GM18868 (cell line): ENCODE data around the gene PMFBP1.

Source experiments
- ATAC-seq: cut with Tn5 transposase; IDR thresholded peaks from one replicate; pipeline ENCODE4 v1.9.1; 2021; ENCODE audit warnings: mild to moderate bottlenecking, moderate library complexity; ENCODE audit not compliant: unreplicated experiment

The PMFBP1 gene

DNA sequence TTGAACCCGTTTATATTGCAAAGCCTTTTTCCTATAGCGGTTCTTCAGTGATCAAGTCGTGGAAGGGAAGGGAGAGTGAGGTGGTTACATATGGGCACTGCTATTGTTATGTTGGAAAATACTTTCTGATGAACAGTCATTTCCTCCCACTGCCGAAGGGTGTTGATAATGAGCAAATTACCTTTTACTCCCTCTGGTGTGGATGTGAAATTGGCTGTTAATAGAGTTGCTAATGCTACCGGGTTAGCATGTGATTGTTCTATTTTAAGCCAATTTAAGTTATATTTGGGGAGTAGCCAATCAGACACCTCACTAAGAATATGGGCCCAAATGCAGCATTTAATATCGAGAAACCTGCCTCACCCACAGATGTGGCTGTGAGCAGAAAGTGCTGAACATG is 15.6 kb upstream of the PMFBP1 start:
- no peak for ATAC-seq

DNA sequence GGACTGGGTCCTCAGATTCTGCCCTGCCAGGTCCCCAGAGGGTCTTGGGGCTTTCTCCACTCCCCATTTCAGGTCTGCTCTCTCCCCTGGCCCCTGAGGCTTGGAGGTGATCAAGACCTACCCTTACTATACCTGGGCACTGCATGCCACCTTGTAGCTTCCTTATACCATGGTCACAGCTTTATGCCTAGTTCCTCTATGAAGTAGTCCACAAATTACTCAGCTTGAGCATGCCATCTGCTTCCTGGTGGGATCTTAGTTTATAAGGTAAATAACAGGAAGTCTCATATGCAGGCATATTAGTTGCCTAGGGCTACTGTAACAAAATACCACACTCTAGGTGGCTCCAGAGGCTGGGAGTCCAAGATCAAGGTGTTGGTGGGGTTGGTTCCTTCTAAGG is 11.0 kb upstream of the PMFBP1 start:
- no peak for ATAC-seq

DNA sequence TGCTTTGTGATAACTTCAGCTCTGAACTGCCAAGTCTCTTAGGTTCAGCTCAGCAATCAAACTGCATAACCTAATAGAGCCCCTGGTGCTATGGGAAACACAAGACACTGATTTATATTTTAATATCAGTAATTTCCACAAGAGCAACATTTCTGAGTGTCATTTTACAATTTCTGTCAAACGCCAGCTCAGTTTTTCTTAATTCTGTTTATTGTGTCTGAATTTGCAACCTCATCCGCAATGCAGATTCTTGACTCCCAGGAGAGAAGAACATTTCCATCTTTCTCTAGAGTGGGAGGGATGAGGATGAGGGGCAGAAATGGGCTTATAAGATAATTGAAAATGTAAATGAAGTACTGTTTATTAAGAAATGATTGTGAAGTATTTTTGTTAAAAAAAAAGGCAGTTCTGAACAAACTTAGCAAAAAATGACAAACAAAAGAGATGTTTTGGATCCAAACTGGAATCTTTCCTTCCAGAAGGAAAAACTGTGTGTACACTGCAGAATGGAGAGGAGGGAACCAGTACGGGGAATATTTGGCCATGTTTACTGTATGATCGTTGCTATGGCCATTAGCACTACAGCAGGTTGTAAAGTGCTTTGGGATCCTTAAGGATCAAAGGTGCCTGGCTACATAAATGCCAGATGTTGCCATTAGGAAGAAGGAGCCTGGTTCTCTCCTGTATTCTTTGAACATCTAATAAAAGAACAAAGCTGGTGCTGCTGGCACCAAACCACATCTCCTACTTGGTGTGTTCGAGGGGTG is 7.4 kb upstream of the PMFBP1 start:
- no peak for ATAC-seq

DNA sequence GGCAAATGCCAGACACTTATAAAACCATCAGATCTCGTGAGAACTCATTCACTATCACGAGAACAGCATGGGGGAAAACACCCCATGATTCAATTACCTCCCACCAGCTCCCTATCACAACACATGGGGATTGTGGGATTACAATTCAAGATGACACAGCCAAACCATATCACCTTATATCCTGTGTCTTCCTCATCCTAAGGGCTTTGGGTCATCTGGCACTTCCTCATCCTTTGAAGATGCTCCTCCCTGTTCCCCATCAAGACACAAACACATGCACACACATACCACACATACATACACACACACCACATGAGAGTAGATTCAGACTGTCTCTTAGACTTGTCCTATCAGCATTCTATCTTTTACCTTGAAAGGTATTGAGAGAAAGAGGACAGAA is 2.8 kb upstream of the PMFBP1 start:
- no peak for ATAC-seq

DNA sequence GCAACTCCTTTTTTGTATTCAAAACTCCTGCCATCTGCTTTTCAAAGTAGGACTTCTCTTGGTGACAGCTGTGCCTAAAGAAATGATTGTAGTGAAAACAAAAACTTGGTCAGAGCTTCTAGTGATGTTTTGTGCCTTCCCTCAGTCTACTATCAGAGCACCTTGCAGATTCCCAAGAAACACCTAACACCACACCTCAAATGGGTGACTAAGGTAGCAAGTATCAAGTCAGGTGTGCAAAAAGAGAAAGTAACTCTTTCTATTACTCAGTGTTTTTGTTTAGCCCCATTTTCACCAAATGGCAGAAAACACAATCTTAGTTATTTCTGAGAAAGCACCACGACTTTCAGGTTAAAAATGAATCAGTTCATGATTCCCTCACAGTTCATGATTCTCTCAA is 2.0 kb upstream of the PMFBP1 start:
- ATAC-seq: no peak

DNA sequence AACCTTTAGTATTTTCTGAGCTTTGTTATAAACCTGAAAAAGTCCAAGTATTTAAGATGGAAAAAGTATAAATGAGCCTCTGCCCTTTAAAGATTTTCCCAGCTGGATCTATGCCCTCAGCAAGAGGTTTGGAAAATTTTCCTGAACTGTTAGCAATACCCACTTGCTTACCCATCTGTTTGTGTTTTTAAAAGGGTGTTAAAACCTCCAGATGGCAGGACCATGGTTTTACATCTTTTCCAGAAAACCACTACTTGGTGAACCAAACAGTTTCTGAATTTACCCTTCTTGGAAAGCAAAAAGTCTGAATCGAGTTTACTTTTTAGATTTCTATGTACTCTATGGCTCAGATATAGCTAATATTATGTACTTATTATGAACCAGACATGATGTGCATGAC is 719 bp downstream of the PMFBP1 start:
- no peak for ATAC-seq

DNA sequence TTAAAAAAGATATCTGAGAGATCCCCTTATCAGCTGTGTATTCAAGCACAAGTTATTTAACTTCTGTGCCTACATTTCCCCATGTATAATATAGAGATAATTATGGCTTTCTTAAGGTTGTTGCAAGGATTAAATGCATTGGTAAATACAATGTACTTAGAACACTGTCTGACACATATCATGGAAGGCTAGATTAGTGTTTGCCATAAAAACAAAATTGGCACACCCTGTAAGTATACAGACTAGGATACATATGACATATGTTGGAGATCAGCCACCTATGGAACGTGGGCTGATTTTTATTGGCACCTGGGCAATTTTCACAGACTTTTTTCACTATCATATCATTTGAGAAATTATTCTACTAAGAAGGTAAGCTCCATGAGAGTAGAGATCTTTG is 2.2 kb downstream of the PMFBP1 start:
- ATAC-seq: no peak

DNA sequence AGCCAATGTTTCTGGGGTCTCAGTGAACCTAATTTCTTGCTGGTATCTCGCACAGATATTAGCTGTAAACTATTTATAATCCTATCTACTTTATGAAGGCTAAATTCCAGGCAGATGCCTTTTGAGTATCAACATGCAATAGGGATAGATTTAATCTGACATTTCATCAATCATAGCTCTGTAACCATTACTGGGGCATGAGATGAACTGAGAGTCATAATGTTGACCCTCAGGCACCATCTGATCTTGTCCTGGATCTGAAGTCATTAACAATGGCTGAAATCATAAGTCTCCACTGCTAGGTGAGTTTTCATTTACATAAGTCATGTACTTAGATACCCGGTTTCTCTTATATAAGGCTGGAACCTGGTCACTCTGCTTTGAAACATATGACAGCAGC is 3.6 kb downstream of the PMFBP1 start:
- ATAC-seq: no peak

DNA sequence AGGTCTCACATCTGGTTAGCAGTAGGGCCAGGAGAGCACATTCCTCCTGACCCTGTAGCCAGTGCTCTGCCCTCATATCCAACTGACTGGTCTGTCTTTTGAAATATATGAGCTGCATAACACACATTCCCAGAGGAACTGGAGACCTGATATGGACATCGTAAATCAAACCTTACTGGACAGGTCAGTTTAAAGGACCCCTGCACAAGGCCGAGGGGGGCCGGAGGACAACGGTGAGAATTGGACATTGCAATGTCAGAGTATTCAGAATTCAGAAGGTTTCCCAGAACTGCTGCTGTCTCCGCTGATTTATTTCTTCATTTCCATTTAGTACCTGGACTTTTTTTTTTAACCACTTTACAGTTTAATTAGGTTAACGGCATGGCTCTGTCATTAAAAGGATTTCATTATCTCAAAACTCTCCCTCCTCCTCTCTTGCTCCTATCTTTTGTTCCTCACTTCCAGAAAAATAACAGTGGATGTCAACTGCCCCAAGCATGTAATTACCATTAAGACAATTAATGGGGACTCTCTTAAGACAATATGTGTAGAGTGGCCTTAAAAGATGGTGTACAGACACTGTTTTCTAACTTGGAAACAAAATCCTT is 4.9 kb downstream of the PMFBP1 start:
- no peak for ATAC-seq

DNA sequence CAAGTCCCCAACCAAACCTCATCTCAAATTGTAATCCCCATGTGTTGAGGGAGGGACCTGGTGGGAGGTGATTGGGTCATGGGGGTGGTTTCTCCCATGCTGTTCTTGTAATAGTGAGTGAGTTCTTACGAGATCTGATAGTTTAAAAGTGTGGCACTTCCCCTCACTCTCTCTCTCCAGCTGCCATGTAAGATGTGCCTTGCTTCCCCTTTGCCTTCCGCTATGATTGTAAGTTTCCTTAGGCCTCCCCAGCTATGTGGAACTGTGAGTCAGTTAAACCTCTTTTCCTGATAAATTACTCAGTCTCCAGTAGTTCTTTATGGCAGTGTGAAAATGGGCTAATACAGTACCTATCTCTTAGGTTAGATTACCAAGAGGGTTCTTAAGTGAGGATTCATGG is 5.8 kb downstream of the PMFBP1 start:
- ATAC-seq: no peak

DNA sequence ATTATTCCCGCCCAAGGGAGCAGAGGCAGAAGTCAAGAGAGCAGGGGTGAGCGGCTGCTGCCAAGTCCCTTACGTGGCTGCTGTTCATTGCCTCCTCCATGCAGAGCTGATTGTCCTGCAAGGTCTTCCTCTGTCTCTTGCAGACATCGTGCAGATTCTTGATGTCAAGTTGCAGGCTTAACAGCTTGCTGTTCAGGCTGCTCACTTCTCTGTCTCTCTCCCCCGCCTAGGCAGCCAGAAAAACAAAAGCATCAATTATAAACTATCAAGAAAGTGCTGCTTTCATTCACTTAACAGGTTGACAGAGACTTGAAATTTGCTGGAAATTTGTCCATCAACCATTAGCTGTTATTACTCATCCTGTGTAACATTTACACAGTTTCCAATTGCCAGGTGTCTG is 7.3 kb downstream of the PMFBP1 start:
- ATAC-seq: no peak

DNA sequence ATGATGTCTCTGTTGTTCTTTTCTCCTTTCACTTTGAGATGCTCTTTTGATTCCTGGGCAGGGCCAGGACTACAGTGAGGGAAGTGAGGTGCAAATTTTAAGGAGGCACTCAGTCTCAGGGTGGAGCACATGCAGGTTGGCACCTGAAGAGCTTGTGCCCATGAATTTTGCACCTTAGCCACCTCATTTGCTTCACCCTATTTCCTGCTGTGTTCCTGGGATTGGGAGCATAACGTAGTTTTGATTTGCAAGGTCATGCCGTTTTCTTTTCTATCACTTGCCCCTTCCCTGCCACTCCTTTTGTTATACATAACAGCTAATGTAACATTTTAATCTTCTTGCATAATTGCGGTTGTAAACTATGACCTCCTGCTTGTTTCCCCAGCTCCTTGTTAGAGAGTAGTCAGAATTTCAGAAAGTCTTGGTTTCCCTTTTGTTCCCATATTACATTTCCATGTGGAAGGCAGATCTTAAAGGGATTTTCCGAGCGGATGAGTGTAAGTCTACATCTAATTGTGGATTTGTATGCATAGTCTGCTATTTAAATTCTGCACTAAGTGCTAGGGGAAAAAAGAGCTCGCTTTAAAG is 9.8 kb downstream of the PMFBP1 start:
- ATAC-seq: no peak

DNA sequence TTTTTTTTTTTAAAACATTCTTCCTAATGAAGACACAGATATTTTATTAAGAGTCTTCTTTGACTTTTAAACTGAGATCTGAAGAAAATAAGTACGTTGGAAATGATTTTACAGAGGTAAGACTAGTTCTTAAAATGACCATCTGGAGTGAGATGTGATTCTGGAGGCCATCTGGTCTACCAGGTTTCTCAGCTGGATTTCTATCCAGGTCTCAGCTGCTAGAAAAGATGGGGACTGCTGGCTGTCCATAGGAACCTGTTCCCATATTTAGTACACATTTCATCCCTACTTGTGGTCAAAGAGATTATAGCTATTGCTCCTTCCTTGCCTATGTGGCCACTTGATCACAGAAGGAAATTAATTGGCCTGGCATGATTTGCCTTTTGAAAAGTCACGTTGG is 12.2 kb downstream of the PMFBP1 start:
- no peak for ATAC-seq

DNA sequence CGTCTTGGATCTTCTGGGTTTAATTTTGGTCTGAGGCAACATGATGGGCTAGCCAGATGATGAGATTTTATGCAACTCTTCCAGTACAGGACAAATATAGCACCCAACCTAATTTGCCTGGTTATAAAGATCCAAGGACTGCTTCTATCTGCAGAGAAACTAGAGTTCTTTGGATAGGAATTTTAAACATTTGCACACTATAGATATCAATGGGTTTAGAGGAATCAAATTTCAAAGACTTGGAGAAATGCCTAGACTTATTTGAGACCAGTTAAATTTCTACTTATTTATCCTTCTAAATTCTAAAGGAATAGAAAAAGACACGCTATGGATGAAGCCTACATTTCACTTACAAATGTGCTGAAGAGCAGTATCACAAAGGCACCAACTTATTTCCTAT is 12.6 kb downstream of the PMFBP1 start:
- no peak for ATAC-seq

DNA sequence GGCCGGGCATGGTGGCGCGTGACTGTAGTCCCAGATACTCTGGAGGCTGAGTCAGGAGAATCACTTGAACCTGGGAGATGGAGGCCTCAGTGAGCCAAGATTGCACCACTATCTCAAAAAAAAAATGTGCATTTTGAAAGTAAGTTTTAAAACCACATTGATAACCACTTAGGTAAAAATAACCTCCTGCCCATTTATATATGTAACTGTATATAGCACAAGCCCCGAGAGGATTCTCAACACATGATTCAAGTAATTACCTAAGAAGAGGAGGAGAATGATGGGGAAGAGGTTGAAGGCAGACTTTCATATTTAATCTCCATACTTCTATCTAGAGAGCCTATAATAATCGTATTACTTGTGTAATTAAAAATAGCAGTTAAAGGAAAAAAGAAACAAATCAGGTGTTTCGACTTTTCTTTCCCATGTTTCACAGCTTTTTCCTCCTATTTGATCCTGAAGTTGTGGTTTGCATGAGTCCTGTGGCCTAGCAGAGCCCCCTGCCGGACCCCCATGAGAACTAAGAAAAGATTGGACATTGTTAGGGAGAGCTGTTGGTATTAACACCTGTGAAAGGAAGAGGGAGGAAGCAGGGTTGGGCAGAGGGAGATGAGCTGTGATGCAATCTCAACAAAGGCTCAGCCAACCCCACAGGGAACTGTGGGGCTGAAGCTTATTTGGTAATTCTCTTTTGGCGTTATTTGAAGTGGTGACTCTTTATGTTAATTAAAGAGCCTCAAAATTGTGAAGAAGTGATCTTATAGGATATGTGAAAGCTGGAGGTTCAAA is 22.1 kb downstream of the PMFBP1 start:
- no peak for ATAC-seq

DNA sequence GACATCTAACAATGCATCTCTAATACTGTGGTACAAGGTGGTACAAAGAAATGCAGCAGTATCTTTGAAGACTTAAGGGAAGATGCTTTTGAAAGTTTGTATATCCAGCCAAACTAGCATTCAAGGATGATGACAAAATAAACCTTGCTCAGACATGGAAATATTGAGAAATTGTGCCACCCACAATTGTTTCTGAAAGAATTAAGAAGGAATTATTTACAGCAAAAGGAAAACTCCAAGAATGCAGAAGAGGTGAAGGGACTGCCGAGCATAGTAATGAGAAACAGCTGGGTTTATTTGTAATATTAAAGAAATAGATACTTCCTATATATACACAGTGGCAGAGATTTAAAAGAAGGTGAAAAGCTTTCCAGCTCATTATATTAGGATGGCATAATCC is 29.5 kb downstream of the PMFBP1 start:
- no peak for ATAC-seq

DNA sequence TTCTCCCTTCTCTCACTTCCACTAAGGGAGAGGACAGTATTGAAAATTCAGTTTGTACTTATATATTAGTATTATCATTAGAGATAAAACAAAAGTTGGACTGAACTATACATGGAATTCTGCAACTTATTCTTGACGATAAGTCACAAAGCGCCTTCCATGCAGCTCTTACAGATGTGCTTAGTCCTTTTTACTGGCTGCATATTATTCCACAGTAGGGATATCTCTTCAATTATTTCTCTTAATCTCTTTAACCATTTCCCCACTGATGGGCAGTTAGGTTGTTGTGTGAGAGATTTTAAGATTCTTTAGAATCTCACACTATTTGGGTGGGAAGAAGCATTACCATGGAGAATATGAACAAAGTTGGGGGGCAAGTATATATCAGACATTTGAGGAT is 32.0 kb downstream of the PMFBP1 start:
- ATAC-seq: no peak

DNA sequence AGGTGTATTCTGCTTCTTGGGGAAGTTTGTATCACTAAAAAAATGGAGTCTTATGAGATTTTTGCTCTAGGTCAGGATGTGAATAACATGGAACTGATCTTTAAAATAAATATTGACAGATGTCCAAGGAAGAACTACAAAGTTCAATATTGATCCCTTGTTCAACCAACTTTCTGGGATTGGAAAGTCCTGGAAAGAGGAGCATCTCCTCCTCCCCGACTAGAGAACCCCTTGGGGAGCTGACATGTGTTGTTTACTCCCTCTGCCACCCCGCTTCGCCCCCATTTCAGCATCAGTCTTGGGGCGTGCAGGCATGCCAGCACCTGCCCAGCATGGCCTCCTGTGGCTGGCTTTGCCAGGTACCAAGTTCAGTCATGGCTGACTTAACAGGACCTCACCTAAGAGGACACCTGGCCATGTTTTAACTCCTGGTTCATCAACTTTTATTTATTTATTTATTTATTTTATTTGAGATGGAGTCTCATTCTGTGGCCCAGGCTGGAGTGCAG is 33.8 kb downstream of the PMFBP1 start:
- no peak for ATAC-seq

DNA sequence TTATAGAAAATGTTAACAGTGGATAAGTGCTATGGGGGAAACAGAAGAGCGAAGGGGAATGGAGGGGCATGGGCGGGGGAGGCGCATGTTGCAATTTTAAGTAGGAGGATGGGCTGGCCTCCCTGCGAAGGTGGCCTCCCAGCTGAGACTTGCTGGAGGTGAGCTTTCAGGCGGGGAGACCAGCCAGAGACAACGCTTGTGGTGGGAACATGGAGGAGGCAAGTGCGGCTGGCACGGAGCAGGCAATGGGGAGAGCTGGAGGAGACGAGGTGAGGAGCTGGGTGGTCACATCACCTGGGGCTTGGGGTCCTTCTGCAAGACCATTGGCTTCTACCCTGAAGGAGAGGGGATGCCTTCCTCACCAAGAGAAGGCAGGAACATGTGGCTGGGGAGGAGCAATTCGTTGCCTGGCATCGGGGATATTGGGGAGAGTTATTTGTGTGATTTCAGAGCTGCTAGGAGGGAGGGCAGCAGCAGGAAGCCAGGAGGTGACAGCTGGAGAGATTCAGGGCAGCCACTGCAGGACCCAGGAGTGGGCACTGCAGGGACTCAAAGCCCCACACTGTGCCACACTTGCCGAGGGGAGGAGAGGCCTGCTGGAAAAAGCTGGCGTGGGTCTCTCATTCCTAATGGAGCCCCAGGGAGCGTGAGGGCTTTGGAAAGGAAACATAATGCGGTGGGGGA is 34.4 kb downstream of the PMFBP1 start:
- no peak for ATAC-seq

DNA sequence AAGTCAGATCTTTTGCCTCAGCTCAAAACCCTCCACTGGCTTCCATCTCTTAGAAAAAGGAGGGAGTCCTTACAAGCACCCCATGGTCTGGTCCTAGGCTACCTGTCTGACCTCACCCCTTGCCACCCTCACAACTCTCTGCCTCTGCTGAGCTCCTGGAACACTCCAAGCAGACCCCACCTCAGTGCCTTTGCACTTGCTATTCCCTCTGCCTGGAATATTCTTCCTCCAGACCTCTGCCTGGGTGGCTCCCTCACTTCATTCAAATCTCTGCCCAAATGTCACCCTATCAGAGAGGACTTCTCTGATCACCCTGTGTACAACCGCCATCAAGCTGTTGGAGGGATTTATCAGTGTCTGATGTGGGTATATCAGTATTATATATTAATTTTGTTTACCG is 37.4 kb downstream of the PMFBP1 start:
- ATAC-seq: no peak

DNA sequence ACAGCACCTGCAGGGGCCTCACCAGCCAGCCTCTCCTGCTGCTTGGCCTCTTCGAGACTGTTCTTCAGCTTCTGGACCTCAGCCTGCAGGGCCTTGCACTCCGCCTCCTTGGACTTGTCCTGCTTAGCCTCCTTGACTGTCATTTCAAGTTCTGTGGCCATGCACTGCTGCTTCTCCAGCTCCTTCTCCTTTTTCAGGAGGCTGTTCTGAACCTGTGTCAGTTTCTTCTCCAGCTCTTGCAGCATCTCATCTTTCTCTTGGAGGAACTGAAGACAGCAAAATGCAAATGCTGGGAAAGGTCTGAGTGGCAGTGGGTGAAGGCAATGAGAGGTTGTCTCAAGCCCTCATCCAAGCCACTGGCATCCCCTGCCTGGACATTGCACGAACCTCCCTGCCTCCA is 39.2 kb downstream of the PMFBP1 start:
- no peak for ATAC-seq
